Vagina (tissue), 2 donors: ENCODE measurements around the gene CLEC5A.

Experiments
- CTCF ChIP-seq, 3 experiments: fragments of 450-650 bp in 2 of 3; fragments of 200-600 bp in 1 of 3; sonication (generic) in 1 of 3; IDR thresholded peaks; one replicate each; pipeline ENCODE4 v1.5.1; 2017 to 2019; ENCODE audit warnings: antibody characterized with exemption in 3 of 3, mild to moderate bottlenecking in 2 of 3, moderate library complexity in 2 of 3
- POLR2A ChIP-seq, 2 donors: fragments of 450-650 bp; IDR thresholded peaks; one replicate each; pipeline ENCODE4 v1.6.1; 2017; ENCODE audit warnings: antibody characterized with exemption in 2 of 2, mild to moderate bottlenecking in 2 of 2, moderate library complexity in 2 of 2
- POLR2AphosphoS5 ChIP-seq, 2 donors: sonication (generic); formaldehyde crosslinking; IDR thresholded peaks; one replicate each; pipeline ENCODE4 v1.9.0; 2017; ENCODE audit warnings: antibody characterized with exemption in 2 of 2, mild to moderate bottlenecking in 2 of 2, low read depth in 1 of 2; ENCODE audit not compliant: insufficient read depth in 1 of 2

GRCh38 chr7:141928146-141928844 is 18.5 kb downstream of the CLEC5A start:
- TF ChIP-seq POLR2A (IDR thresholded peaks at IDR 0.05) (no peak), CTCF (IDR thresholded peaks at IDR 0.05) (no peak), POLR2AphosphoS5 (IDR thresholded peaks at IDR 0.05; ENCODE audit: insufficient read depth in 1 of 2, low read depth in 1 of 2) (no peak)
